Measurements from ENCODE around the gene PLB1.
A peak's percentile ranks its signal among the peaks of the same experiment; 100 is the strongest.

PLB1 gene

GRCh38 chr2:28495551-28496250 lies at the start of gene PLB1:
Gene PLB1 (plus strand): TSS chr2:28496060. CDS start chr2:28496115, 55 bp downstream.
- no peak for DNase-seq (ENCODE audit: low read depth in 1 of 2, low spot score in 1 of 2)

- DNase-seq (ENCODE audit: low read depth in 1 of 2, low spot score in 1 of 2) = no peak
Measured at GRCh38 chr2:28446531-28446930, 49.3 kb upstream of the PLB1 start.

GRCh38 chr2:28447086-28447485 lies 48.8 kb upstream of the PLB1 start:
- DNase-seq (ENCODE audit: low read depth in 1 of 2, low spot score in 1 of 2) = no peak

GRCh38 chr2:28447943-28448792 lies 47.7 kb upstream of the PLB1 start:
- no peak for DNase-seq (ENCODE audit: low read depth in 1 of 2, low spot score in 1 of 2)

GRCh38 chr2:28448793-28449100 lies 47.1 kb upstream of the PLB1 start:
- no peak for DNase-seq (ENCODE audit: low read depth in 1 of 2, low spot score in 1 of 2)

- DNase-seq (ENCODE audit: low read depth in 1 of 2, low spot score in 1 of 2) = no peak
Measured at GRCh38 chr2:28449126-28449487, 46.8 kb upstream of the PLB1 start.

- DNase-seq (ENCODE audit: low read depth in 1 of 2, low spot score in 1 of 2) = peak; percentile 62 to 80
Measured at GRCh38 chr2:28449488-28450395, 46.1 kb upstream of the PLB1 start.

- no peak for DNase-seq (ENCODE audit: low read depth in 1 of 2, low spot score in 1 of 2)
Measured at GRCh38 chr2:28450901-28451565, 44.8 kb upstream of the PLB1 start.

GRCh38 chr2:28451793-28452533 lies 43.9 kb upstream of the PLB1 start:
- no peak for DNase-seq (ENCODE audit: low read depth in 1 of 2, low spot score in 1 of 2)

- peak; percentile 68 to 70 for DNase-seq (ENCODE audit: low read depth in 1 of 2, low spot score in 1 of 2)
Measured at GRCh38 chr2:28452534-28453081, 43.3 kb upstream of the PLB1 start.

- no peak for DNase-seq (ENCODE audit: low read depth in 1 of 2, low spot score in 1 of 2)
Measured at GRCh38 chr2:28453396-28453795, 42.5 kb upstream of the PLB1 start.

- no peak for DNase-seq (ENCODE audit: low read depth in 1 of 2, low spot score in 1 of 2)
Measured at GRCh38 chr2:28454016-28454930, 41.6 kb upstream of the PLB1 start.

- DNase-seq (ENCODE audit: low read depth in 1 of 2, low spot score in 1 of 2) = no peak
Measured at GRCh38 chr2:28457237-28457636, 38.6 kb upstream of the PLB1 start.

- no peak for DNase-seq (ENCODE audit: low read depth in 1 of 2, low spot score in 1 of 2)
Measured at GRCh38 chr2:28461056-28461455, 34.8 kb upstream of the PLB1 start.

GRCh38 chr2:28462122-28462521 lies 33.7 kb upstream of the PLB1 start:
- no peak for DNase-seq (ENCODE audit: low read depth in 1 of 2, low spot score in 1 of 2)

- DNase-seq (ENCODE audit: low read depth in 1 of 2, low spot score in 1 of 2) = no peak
Measured at GRCh38 chr2:28463211-28463816, 32.5 kb upstream of the PLB1 start.

- DNase-seq (ENCODE audit: low read depth in 1 of 2, low spot score in 1 of 2) = no peak
Measured at GRCh38 chr2:28463893-28464292, 32.0 kb upstream of the PLB1 start.

GRCh38 chr2:28465148-28465885 lies 30.5 kb upstream of the PLB1 start:
- no peak for DNase-seq (ENCODE audit: low read depth in 1 of 2, low spot score in 1 of 2)

Data from activated CD4-positive, alpha-beta T cell treated with anti-CD3 and anti-CD28 coated beads, Interleukin-2, amount 50 U/mL, for 24 hours (primary cell).